WERI-Rb-1 (cell line): Measurements from ENCODE around the gene NALCN.

Experiments
- DNase-seq: peaks from one replicate; pipeline ENCODE4 v3.0.0-alpha.2; 2020
- H3K27ac ChIP-seq: fragments of 250-450 bp; sonication (Bioruptor Pico); 2 replicates; pipeline ENCODE4 v1.5.1; 2020; ENCODE audit warnings: mild to moderate bottlenecking, moderate library complexity
- H3K27me3 ChIP-seq: fragments of 250-450 bp; sonication (Bioruptor Pico); 2 replicates; pipeline ENCODE4 v1.5.1; 2021; ENCODE audit warnings: mild to moderate bottlenecking, low read depth, moderate library complexity; ENCODE audit not compliant: insufficient read depth, severe bottlenecking
- H3K36me3 ChIP-seq: fragments of 250-450 bp; sonication (Bioruptor Pico); 2 replicates; pipeline ENCODE4 v1.5.1; 2020; ENCODE audit warnings: mild to moderate bottlenecking, moderate library complexity
- H3K4me3 ChIP-seq: 2 replicates; pipeline ENCODE4 v1.5.1; 2011; ENCODE audit warnings: low read depth, mild to moderate bottlenecking, control low read depth, low read length
- H3K9me3 ChIP-seq: fragments of 250-450 bp; sonication (Bioruptor Pico); 2 replicates; pipeline ENCODE4 v1.5.1; 2021; ENCODE audit warnings: mild to moderate bottlenecking, moderate library complexity; ENCODE audit not compliant: severe bottlenecking
- CTCF ChIP-seq: IDR thresholded peaks from 2 replicates; pipeline ENCODE4 v1.5.1; 2011; ENCODE audit warnings: low read depth, mild to moderate bottlenecking, control low read depth, inconsistent platforms, low read length

Gene NALCN

GRCh38 chr13:101217086-101217485 lies 199.2 kb downstream of the NALCN start:
- DNase-seq, result no peak
- H3K9me3 ChIP-seq, result no peaks in the 10 kb centered on the region

GRCh38 chr13:101211261-101211660 lies 205.0 kb downstream of the NALCN start:
- Histone ChIP-seq H3K36me3 (no peaks in the 10 kb centered on the region), H3K27ac (no peak overlapping the region), H3K9me3 (no peaks in the 10 kb centered on the region), H3K27me3 (no peaks in the 10 kb centered on the region), H3K4me3 (no peak overlapping the region)
- no peak for DNase-seq
- no peak for TF ChIP-seq CTCF

More at GRCh38 chr13:101217086-101217485, 199.2 kb downstream of the NALCN start:
- no peak for TF ChIP-seq CTCF
- H3K4me3 ChIP-seq, result no peak overlapping the region
- H3K27ac ChIP-seq, result no peak overlapping the region
- H3K36me3 ChIP-seq, result no peaks in the 10 kb centered on the region
- H3K27me3 ChIP-seq, result no peaks in the 10 kb centered on the region

- no peak for DNase-seq
- no peaks in the 10 kb centered on the region for H3K9me3 ChIP-seq
- TF ChIP-seq CTCF, result no peak
- H3K4me3 ChIP-seq, result no peak overlapping the region
- no peak overlapping the region for H3K27ac ChIP-seq
- H3K27me3 ChIP-seq, result no peaks in the 10 kb centered on the region
- no peaks in the 10 kb centered on the region for H3K36me3 ChIP-seq
Observed at GRCh38 chr13:101210774-101211173, 205.5 kb downstream of the NALCN start.

- DNase-seq, result no peak
- Histone ChIP-seq H3K36me3 (no peaks in the 10 kb centered on the region), H3K9me3 (no peaks in the 10 kb centered on the region), H3K4me3 (no peak overlapping the region), H3K27me3 (no peaks in the 10 kb centered on the region), H3K27ac (no peak overlapping the region)
- TF ChIP-seq CTCF, result no peak
Observed at GRCh38 chr13:101209206-101209893, 207.0 kb downstream of the NALCN start.

- no peak for TF ChIP-seq CTCF
- Histone ChIP-seq H3K27me3 (no peaks in the 10 kb centered on the region), H3K4me3 (no peak overlapping the region), H3K36me3 (no peaks in the 10 kb centered on the region), H3K27ac (no peak overlapping the region), H3K9me3 (no peaks in the 10 kb centered on the region)
- DNase-seq, result no peak
Observed at GRCh38 chr13:101205408-101205807, 210.9 kb downstream of the NALCN start.
